Stomach (tissue), 4 donors: ENCODE results near the gene PDE4B.

Experiments
- CTCF ChIP-seq, 7 experiments: fragments of 450-650 bp in 4 of 7; fragments of 200-600 bp in 3 of 7; sonication (generic) in 3 of 7; IDR thresholded peaks; one replicate each; pipeline ENCODE4 v1.5.1; 2016 to 2019; ENCODE audit warnings: antibody characterized with exemption in 7 of 7, control low read depth in 2 of 7, mild to moderate bottlenecking in 1 of 7
- EP300 ChIP-seq: sonication (generic); formaldehyde crosslinking; IDR thresholded peaks from one replicate; pipeline ENCODE4 v1.6.1; 2017; ENCODE audit warnings: antibody characterized with exemption
- POLR2A ChIP-seq, 4 donors: fragments of 450-650 bp; IDR thresholded peaks; one replicate each; pipeline ENCODE4 v1.6.1; 2016; ENCODE audit warnings: antibody characterized with exemption in 4 of 4, control low read depth in 2 of 4, mild to moderate bottlenecking in 1 of 4, moderate library complexity in 1 of 4
- POLR2AphosphoS5 ChIP-seq, 3 donors: sonication (generic); formaldehyde crosslinking; IDR thresholded peaks; one replicate each; pipeline ENCODE4 v1.6.1; 2016; ENCODE audit warnings: antibody characterized with exemption in 3 of 3

GRCh38 chr1:66078412-66078811 is 285.7 kb downstream of the PDE4B start:
- TF ChIP-seq CTCF (IDR thresholded peaks at IDR 0.05) = no peak
- no peak for TF ChIP-seq POLR2A (IDR thresholded peaks at IDR 0.05)
- TF ChIP-seq POLR2AphosphoS5 (IDR thresholded peaks at IDR 0.05) = no peak
- no peak for TF ChIP-seq EP300
